ENCODE data around the gene NAT16.

NAT16 gene

GRCh38 chr7:101179117-101179516 is 976 bp downstream of the NAT16 start:
- Histone ChIP-seq H3K27me3 (replicated peaks; ENCODE audit: control insufficient read depth, insufficient read depth, low read length) (peaks cover 51% of the 10 kb centered on the region), H3K36me3 (ENCODE audit: control insufficient read depth, insufficient read depth, low read length, severe bottlenecking) (no peaks in the 10 kb centered on the region), H3K4me1 (ENCODE audit: control insufficient read depth, insufficient read depth, low read length) (no peaks in the 10 kb centered on the region), H3K4me3 (ENCODE audit: low read length) (no peak overlapping the region), H3K9me3 (ENCODE audit: control insufficient read depth, low read length) (no peaks in the 10 kb centered on the region), H3K9ac (ENCODE audit: low read length) (no peak overlapping the region)
- no peak for DNase-seq (ENCODE audit: low read depth)

GRCh38 chr7:101177644-101178043 is 2.4 kb downstream of the NAT16 start:
- H3K9me3 ChIP-seq (ENCODE audit: control insufficient read depth, low read length), result no peaks in the 10 kb centered on the region
- no peak overlapping the region for H3K4me3 ChIP-seq (ENCODE audit: low read length)
- H3K27me3 ChIP-seq (replicated peaks; ENCODE audit: control insufficient read depth, insufficient read depth, low read length), result peaks cover 62% of the 10 kb centered on the region
- peaks cover 7% of the 10 kb centered on the region for H3K4me1 ChIP-seq (ENCODE audit: control insufficient read depth, insufficient read depth, low read length)
- H3K9ac ChIP-seq (ENCODE audit: low read length), result no peak overlapping the region
- no peaks in the 10 kb centered on the region for H3K36me3 ChIP-seq (ENCODE audit: control insufficient read depth, insufficient read depth, low read length, severe bottlenecking)
- no peak for DNase-seq (ENCODE audit: low read depth)

DNA sequence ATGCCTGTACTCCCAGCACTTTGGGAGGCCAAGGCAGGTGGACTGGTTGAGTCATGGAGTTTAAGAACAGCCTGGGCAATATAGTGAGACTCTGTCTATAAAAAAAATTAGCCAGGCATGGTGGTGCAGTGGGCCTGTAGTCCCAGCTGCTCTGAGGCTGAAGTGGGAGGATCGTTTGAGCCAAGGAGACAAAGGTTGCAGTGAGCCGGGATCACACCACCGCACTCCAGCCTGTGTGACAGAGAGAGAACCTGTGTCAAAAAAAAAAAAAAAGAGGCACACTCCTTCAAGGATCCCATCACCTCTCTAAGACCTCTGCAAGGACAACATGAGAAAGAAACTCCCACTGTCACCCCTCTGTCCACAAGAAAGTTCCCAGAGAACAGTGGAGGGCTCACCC is 4.4 kb downstream of the NAT16 start:
- Histone ChIP-seq H3K36me3 (ENCODE audit: control insufficient read depth, insufficient read depth, low read length, severe bottlenecking) (no peaks in the 10 kb centered on the region), H3K9ac (ENCODE audit: low read length) (no peak overlapping the region), H3K27me3 (replicated peaks; ENCODE audit: control insufficient read depth, insufficient read depth, low read length) (peaks cover 77% of the 10 kb centered on the region), H3K9me3 (ENCODE audit: control insufficient read depth, low read length) (no peaks in the 10 kb centered on the region), H3K4me1 (ENCODE audit: control insufficient read depth, insufficient read depth, low read length) (peaks cover 7% of the 10 kb centered on the region), H3K4me3 (ENCODE audit: low read length) (no peak overlapping the region)
- DNase-seq (ENCODE audit: low read depth), result no peak

DNA sequence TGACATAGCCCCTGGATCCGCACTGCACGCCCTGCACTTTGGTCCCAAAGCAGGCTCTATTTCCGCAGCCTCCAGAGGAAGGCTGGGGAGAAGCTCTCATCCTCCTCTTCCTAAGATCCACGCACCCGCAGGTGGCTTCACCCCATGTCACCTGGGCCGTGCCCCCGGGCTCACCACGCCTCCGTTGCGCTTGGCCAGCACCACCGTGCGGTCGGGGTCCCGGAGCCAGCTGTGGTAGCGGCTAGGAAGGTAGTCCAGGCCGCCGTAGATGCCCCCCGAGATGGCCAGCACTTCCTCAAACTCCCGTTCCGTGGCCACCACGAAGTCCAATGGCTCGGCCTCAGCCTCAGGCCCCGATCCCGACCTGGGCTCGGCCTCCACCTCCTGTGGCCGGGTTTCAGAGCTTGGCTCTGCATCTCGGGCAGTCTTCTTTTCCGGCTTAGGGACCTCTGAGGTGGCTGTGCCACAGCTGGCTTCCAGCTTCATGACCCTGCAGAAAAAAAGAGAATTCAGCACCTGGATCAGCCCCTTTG is 5.7 kb downstream of the NAT16 start:
- Histone ChIP-seq H3K9me3 (ENCODE audit: control insufficient read depth, low read length) (no peaks in the 10 kb centered on the region), H3K9ac (ENCODE audit: low read length) (no peak overlapping the region), H3K4me1 (ENCODE audit: control insufficient read depth, insufficient read depth, low read length) (peaks cover 11% of the 10 kb centered on the region), H3K36me3 (ENCODE audit: control insufficient read depth, insufficient read depth, low read length, severe bottlenecking) (no peaks in the 10 kb centered on the region), H3K4me3 (ENCODE audit: low read length) (no peak overlapping the region), H3K27me3 (replicated peaks; ENCODE audit: control insufficient read depth, insufficient read depth, low read length) (peaks cover 82% of the 10 kb centered on the region)
- no peak for DNase-seq (ENCODE audit: low read depth)

DNA sequence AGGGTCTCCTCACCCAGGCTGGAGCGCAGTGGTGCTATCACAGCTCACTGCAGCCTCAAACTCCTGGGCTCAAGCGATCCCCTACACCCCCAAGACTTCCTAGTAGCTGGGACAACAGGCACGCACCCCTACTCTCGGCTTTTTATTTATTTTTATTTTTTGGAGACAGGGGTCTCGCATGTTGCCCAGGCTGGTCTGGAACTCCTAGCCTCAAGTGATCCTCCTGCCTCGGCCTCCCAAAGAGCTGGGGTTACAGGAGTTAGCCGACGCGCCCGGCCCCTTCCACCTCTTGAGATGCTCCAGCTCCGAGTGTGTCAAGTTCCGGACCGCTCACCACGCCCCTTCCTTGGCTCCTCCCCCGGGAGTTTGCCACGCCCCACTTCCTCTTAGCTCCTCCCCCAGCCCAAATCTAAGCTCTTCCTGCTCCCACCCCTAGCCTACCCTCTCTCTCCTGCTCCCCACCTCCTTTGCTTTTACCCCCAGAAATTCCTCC is 6.3 kb downstream of the NAT16 start:
- Histone ChIP-seq H3K4me3 (ENCODE audit: low read length) (no peak overlapping the region), H3K36me3 (ENCODE audit: control insufficient read depth, insufficient read depth, low read length, severe bottlenecking) (no peaks in the 10 kb centered on the region), H3K9ac (ENCODE audit: low read length) (no peak overlapping the region), H3K4me1 (ENCODE audit: control insufficient read depth, insufficient read depth, low read length) (peaks cover 11% of the 10 kb centered on the region), H3K9me3 (ENCODE audit: control insufficient read depth, low read length) (no peaks in the 10 kb centered on the region), H3K27me3 (replicated peaks; ENCODE audit: control insufficient read depth, insufficient read depth, low read length) (peaks cover 85% of the 10 kb centered on the region)
- DNase-seq (ENCODE audit: low read depth), result peak; percentile 76

DNA sequence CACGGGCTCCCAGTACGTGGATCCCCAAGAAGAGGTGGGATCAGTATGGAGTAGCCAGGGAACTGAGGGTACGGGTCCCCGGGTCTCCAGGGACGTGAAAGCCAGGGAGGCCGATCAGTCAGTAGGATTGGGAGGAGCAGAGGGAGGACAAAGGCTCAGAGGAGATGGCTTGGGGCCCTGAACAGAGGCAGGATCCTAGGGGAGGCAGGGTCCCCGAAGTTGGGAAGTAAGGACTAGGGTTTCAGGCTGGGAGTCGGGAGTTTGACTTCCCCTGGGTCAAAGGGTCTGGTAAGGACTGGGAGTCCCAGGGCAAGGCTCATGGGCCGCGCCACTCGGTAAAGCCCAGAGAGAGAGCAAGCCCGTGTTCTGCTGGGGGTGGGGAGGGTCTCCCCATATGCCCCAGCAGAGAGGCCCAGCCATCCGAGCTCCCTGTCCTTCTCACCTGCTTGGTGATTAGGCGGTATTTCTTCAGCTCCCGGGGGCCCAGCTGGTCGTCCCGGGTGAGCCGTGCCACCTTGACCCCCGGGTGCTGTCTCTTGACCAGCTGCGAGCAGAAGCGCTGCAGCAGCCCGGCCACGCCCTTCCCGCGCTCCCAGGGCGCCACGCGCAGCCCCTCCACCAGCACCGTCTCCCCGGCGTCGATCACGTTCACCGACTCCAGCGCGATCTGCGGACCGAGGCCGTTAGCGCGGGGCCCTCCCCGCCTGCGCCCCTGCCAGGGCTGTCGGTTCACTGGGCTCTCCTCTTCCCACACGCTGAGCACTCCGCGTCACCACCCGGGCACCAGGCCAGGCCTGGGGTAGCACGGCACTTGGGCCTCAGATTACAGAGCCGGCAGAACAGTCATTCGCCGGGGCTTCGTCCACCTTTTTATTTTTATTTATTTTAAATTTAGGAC is 7.0 kb downstream of the NAT16 start:
- no peaks in the 10 kb centered on the region for H3K36me3 ChIP-seq (ENCODE audit: control insufficient read depth, insufficient read depth, low read length, severe bottlenecking)
- no peaks in the 10 kb centered on the region for H3K9me3 ChIP-seq (ENCODE audit: control insufficient read depth, low read length)
- peak; percentile 92 for DNase-seq (ENCODE audit: low read depth)
- no peak overlapping the region for H3K9ac ChIP-seq (ENCODE audit: low read length)
- H3K4me1 ChIP-seq (ENCODE audit: control insufficient read depth, insufficient read depth, low read length), result peaks cover 11% of the 10 kb centered on the region
- peaks cover 89% of the 10 kb centered on the region for H3K27me3 ChIP-seq (replicated peaks; ENCODE audit: control insufficient read depth, insufficient read depth, low read length)
- H3K4me3 ChIP-seq (ENCODE audit: low read length), result peak overlapping the region; percentile 56

- Histone ChIP-seq H3K4me3 (ENCODE audit: low read length) (no peak overlapping the region), H3K9me3 (ENCODE audit: control insufficient read depth, low read length) (no peaks in the 10 kb centered on the region), H3K36me3 (ENCODE audit: control insufficient read depth, insufficient read depth, low read length, severe bottlenecking) (no peaks in the 10 kb centered on the region), H3K4me1 (ENCODE audit: control insufficient read depth, insufficient read depth, low read length) (peaks cover 11% of the 10 kb centered on the region), H3K27me3 (replicated peaks; ENCODE audit: control insufficient read depth, insufficient read depth, low read length) (peaks cover 88% of the 10 kb centered on the region), H3K9ac (ENCODE audit: low read length) (no peak overlapping the region)
- no peak for DNase-seq (ENCODE audit: low read depth)
These were observed 7.9 kb downstream of the NAT16 start for GRCh38 chr7:101172005-101172853.

DNA sequence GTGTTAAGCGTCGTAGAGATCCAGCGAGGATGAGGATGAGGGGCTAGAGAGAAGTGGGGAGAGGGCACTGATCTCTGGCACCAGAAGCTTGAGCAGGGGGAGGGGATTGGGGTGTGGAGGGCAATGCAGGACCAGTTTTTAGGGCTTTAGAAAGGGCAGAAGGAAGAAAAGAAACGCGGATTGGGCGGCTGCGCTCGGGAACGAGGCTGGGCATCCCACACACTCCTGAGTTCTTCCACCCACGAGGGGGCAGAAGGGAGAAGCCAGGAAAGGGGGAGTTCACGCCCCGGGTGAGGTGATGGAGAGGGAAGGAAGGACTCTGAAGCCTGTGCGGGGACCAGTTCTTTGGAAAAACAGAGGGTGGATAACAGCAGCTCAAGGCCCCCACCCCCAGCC is 8.7 kb downstream of the NAT16 start:
- Histone ChIP-seq H3K4me3 (ENCODE audit: low read length) (no peak overlapping the region), H3K27me3 (replicated peaks; ENCODE audit: control insufficient read depth, insufficient read depth, low read length) (peaks cover 85% of the 10 kb centered on the region), H3K9me3 (ENCODE audit: control insufficient read depth, low read length) (no peaks in the 10 kb centered on the region), H3K36me3 (ENCODE audit: control insufficient read depth, insufficient read depth, low read length, severe bottlenecking) (no peaks in the 10 kb centered on the region), H3K4me1 (ENCODE audit: control insufficient read depth, insufficient read depth, low read length) (peaks cover 11% of the 10 kb centered on the region), H3K9ac (ENCODE audit: low read length) (no peak overlapping the region)
- peak; percentile 37 for DNase-seq (ENCODE audit: low read depth)

- H3K9ac ChIP-seq (ENCODE audit: low read length), result no peak overlapping the region
- peaks cover 85% of the 10 kb centered on the region for H3K27me3 ChIP-seq (replicated peaks; ENCODE audit: control insufficient read depth, insufficient read depth, low read length)
- peaks cover 12% of the 10 kb centered on the region for H3K4me1 ChIP-seq (ENCODE audit: control insufficient read depth, insufficient read depth, low read length)
- DNase-seq (ENCODE audit: low read depth), result no peak
- H3K4me3 ChIP-seq (ENCODE audit: low read length), result no peak overlapping the region
- H3K9me3 ChIP-seq (ENCODE audit: control insufficient read depth, low read length), result no peaks in the 10 kb centered on the region
- no peaks in the 10 kb centered on the region for H3K36me3 ChIP-seq (ENCODE audit: control insufficient read depth, insufficient read depth, low read length, severe bottlenecking)
These were observed 9.3 kb downstream of the NAT16 start for GRCh38 chr7:101170617-101171441.

GRCh38 chr7:101169838-101170551 is 10.1 kb downstream of the NAT16 start:
- Histone ChIP-seq H3K9ac (ENCODE audit: low read length) (no peak overlapping the region), H3K4me1 (ENCODE audit: control insufficient read depth, insufficient read depth, low read length) (peaks cover 17% of the 10 kb centered on the region), H3K9me3 (ENCODE audit: control insufficient read depth, low read length) (no peaks in the 10 kb centered on the region), H3K36me3 (ENCODE audit: control insufficient read depth, insufficient read depth, low read length, severe bottlenecking) (no peaks in the 10 kb centered on the region), H3K4me3 (ENCODE audit: low read length) (no peak overlapping the region), H3K27me3 (replicated peaks; ENCODE audit: control insufficient read depth, insufficient read depth, low read length) (peaks cover 80% of the 10 kb centered on the region)
- peak; percentile 87 for DNase-seq (ENCODE audit: low read depth)

All from adipocyte (in vitro differentiated cells).